Measurements from ENCODE around the gene IQSEC1.
A peak's percentile ranks its signal among the peaks of the same experiment; 100 is the strongest.

The IQSEC1 gene

DNA sequence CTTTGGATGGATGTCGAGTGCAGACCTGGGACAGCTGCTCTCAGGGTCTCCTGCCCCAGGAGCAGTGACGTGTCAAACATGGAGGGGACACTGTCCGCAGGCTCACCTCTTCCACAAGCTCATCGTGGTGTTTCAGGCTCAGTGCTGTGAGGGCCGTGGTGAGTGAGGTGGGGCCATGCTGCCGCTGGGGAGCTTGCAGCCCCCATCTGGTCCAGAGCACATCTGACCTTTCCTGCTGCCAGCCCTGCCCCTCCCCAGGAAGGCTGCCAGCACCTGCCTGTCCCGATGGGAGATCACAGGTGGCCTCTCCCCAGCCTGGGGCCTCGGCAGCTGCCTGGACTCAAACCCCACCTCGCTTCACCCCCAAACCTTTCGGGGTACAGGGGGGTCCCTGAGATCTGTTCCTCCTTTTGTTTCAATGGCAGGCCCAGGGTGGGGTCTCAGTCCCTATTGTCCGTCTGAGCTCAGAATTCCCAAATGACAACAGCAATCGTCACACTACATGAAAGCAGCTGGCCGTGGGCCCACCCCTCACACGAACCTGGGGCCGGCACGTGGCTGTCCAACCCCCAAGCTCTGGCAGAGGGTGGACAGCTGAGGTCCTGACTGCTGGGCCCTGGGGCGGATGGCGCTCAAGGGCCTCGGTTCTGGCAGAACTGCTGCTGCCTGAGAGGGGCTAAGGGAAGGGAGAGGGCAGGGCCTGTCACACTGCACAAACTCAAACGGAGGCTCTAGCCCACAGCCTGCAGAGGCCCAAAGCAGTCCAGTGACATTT, 166.9 kb downstream of the IQSEC1 start:
- Histone ChIP-seq H3K9ac (no peak overlapping the region), H3K79me2 (peaks cover 7% of the 10 kb centered on the region), H3K27ac (peak overlapping the region; percentile 72), H2AFZ (no peak overlapping the region), H3K4me3 (ENCODE audit: low read depth, low read length) (no peak overlapping the region), H3K27me3 (ENCODE audit: control insufficient read depth, insufficient read depth, low read length) (no peaks in the 10 kb centered on the region), H3K36me3 (ENCODE audit: control insufficient read depth, insufficient read depth, low read length) (no peaks in the 10 kb centered on the region), H3K9me3 (ENCODE audit: control insufficient read depth, low read length) (no peaks in the 10 kb centered on the region), H3K4me1 (peaks cover 16% of the 10 kb centered on the region), H3K4me2 (ENCODE audit: low read length) (no peak overlapping the region)
- TF ChIP-seq, protein P1, sequence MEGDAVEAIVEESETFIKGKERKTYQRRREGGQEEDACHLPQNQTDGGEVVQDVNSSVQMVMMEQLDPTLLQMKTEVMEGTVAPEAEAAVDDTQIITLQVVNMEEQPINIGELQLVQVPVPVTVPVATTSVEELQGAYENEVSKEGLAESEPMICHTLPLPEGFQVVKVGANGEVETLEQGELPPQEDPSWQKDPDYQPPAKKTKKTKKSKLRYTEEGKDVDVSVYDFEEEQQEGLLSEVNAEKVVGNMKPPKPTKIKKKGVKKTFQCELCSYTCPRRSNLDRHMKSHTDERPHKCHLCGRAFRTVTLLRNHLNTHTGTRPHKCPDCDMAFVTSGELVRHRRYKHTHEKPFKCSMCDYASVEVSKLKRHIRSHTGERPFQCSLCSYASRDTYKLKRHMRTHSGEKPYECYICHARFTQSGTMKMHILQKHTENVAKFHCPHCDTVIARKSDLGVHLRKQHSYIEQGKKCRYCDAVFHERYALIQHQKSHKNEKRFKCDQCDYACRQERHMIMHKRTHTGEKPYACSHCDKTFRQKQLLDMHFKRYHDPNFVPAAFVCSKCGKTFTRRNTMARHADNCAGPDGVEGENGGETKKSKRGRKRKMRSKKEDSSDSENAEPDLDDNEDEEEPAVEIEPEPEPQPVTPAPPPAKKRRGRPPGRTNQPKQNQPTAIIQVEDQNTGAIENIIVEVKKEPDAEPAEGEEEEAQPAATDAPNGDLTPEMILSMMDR (IDR thresholded peaks at IDR 0.05): no peak

- Histone ChIP-seq H3K27ac (peak overlapping the region; percentile 72), H3K79me2 (peaks cover 7% of the 10 kb centered on the region), H3K4me3 (ENCODE audit: low read depth, low read length) (no peak overlapping the region), H3K9me3 (ENCODE audit: control insufficient read depth, low read length) (no peaks in the 10 kb centered on the region), H3K36me3 (ENCODE audit: control insufficient read depth, insufficient read depth, low read length) (no peaks in the 10 kb centered on the region), H3K4me2 (ENCODE audit: low read length) (no peak overlapping the region), H3K9ac (no peak overlapping the region), H3K27me3 (ENCODE audit: control insufficient read depth, insufficient read depth, low read length) (no peaks in the 10 kb centered on the region), H3K4me1 (peaks cover 16% of the 10 kb centered on the region), H2AFZ (peak overlapping the region; percentile 35)
- TF ChIP-seq, protein P1 (IDR thresholded peaks at IDR 0.05): no peak
Observed at GRCh38 chr3:12905316-12906071, 167.7 kb downstream of the IQSEC1 start.

DNA sequence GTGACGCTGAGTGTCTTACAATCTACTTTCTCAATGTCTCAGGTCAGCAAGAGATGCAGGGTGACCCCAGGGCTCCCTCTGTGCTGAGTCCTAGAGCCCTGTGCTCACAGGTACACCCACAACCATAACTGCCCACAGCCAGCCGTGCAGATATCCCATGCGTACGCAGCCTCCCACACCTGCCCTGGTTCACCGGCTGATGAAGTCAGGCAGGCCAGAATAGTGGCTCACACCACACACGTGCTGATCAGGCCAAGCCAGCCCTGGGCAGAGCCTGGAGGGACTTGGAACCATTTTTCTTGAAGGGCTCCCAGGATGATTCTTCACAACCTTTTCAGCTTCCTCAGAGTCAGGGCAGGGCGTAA, 168.3 kb downstream of the IQSEC1 start:
- Histone ChIP-seq H3K36me3 (ENCODE audit: control insufficient read depth, insufficient read depth, low read length) (no peaks in the 10 kb centered on the region), H3K27ac (peak overlapping the region; percentile 72), H3K4me2 (ENCODE audit: low read length) (no peak overlapping the region), H3K9me3 (ENCODE audit: control insufficient read depth, low read length) (no peaks in the 10 kb centered on the region), H3K4me1 (peaks cover 16% of the 10 kb centered on the region), H2AFZ (peak overlapping the region; percentile 35), H3K9ac (no peak overlapping the region), H3K27me3 (ENCODE audit: control insufficient read depth, insufficient read depth, low read length) (no peaks in the 10 kb centered on the region), H3K79me2 (peaks cover 7% of the 10 kb centered on the region), H3K4me3 (ENCODE audit: low read depth, low read length) (no peak overlapping the region)
- TF ChIP-seq, protein P1 (IDR thresholded peaks at IDR 0.05): no peak

DNA sequence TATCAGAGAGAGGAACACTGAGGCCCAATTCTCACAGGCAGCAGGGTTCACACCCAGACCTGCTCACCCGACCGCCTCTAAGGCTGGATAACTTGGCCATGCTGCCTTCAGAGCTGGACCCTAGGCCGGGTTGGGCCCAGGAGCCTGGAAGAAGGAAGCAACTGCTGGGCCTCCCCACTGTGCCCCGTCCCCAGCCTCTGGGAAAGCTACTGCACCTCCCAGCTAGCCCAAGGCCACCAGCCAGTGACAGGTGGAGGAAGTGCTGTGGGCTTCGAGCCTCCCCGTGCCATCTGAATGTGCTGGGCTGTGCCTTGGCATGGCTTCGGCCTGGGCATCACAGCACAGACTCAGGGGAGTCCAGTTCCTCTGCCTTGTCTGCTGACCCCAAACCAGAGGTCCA, 169.3 kb downstream of the IQSEC1 start:
- H3K27ac ChIP-seq: no peak overlapping the region

More for the DNA sequence above, 169.3 kb downstream of the IQSEC1 start:
- Histone ChIP-seq H3K9me3 (ENCODE audit: control insufficient read depth, low read length) (no peaks in the 10 kb centered on the region), H3K36me3 (ENCODE audit: control insufficient read depth, insufficient read depth, low read length) (no peaks in the 10 kb centered on the region), H3K79me2 (peaks cover 7% of the 10 kb centered on the region), H3K4me3 (ENCODE audit: low read depth, low read length) (no peak overlapping the region), H3K27me3 (ENCODE audit: control insufficient read depth, insufficient read depth, low read length) (no peaks in the 10 kb centered on the region), H3K4me2 (ENCODE audit: low read length) (no peak overlapping the region), H2AFZ (no peak overlapping the region), H3K9ac (no peak overlapping the region), H3K4me1 (peaks cover 25% of the 10 kb centered on the region)
- TF ChIP-seq, protein P1 (IDR thresholded peaks at IDR 0.05): no peak

Measured in parathyroid adenoma (tissue), 2 donors.